HG02852 (cell line): Measurements from ENCODE around the gene DNAJC21.

Source experiments
- ATAC-seq: cut with Tn5 transposase; IDR thresholded peaks from one replicate; pipeline ENCODE4 v1.9.1; 2021; ENCODE audit warnings: mild to moderate bottlenecking, moderate library complexity; ENCODE audit not compliant: unreplicated experiment

The DNAJC21 gene

GRCh38 chr5:34929134-34929719, at the start of gene DNAJC21:
Gene DNAJC21 (plus strand): TSS chr5:34929559. CDS start chr5:34929820, 261 bp downstream.
- ATAC-seq, result peak; percentile 82

GRCh38 chr5:34881246-34881645, 48.1 kb upstream of the DNAJC21 start:
- no peak for ATAC-seq

GRCh38 chr5:34886392-34887119, 42.8 kb upstream of the DNAJC21 start:
- no peak for ATAC-seq

GRCh38 chr5:34889394-34889793, 40.0 kb upstream of the DNAJC21 start:
- ATAC-seq, result no peak

- no peak for ATAC-seq
Observed at GRCh38 chr5:34891981-34892380, 37.4 kb upstream of the DNAJC21 start.

GRCh38 chr5:34892414-34892813, 36.9 kb upstream of the DNAJC21 start:
- ATAC-seq, result no peak

GRCh38 chr5:34894716-34895115, 34.6 kb upstream of the DNAJC21 start:
- no peak for ATAC-seq

- no peak for ATAC-seq
Observed at GRCh38 chr5:34895641-34896419, 33.5 kb upstream of the DNAJC21 start.

GRCh38 chr5:34897646-34898045, 31.7 kb upstream of the DNAJC21 start:
- no peak for ATAC-seq

- peak; percentile 92 for ATAC-seq
Observed at GRCh38 chr5:34898258-34898895, 31.0 kb upstream of the DNAJC21 start.

GRCh38 chr5:34899066-34899465, 30.3 kb upstream of the DNAJC21 start:
- no peak for ATAC-seq

- no peak for ATAC-seq
Observed at GRCh38 chr5:34900652-34901051, 28.7 kb upstream of the DNAJC21 start.

GRCh38 chr5:34903260-34903659, 26.1 kb upstream of the DNAJC21 start:
- no peak for ATAC-seq

- ATAC-seq, result no peak
Observed at GRCh38 chr5:34905564-34905963, 23.8 kb upstream of the DNAJC21 start.

- ATAC-seq, result no peak
Observed at GRCh38 chr5:34913072-34913471, 16.3 kb upstream of the DNAJC21 start.

- peak; percentile 14 for ATAC-seq
Observed at GRCh38 chr5:34914671-34915138, 14.7 kb upstream of the DNAJC21 start.

GRCh38 chr5:34915139-34915855, 14.1 kb upstream of the DNAJC21 start, which contains the start of the genes BRIX1 and RAD1:
Gene BRIX1 (plus strand): TSS chr5:34915711. CDS start chr5:34915739, 28 bp downstream.
Gene RAD1 (minus strand): TSS chr5:34915504. CDS start chr5:34914892, 612 bp downstream.
- ATAC-seq, result peak; percentile 98

- ATAC-seq, result peak; percentile 3
Observed at GRCh38 chr5:34915856-34916192, 13.5 kb upstream of the DNAJC21 start.

- no peak for ATAC-seq
Observed at GRCh38 chr5:34916518-34916917, 12.8 kb upstream of the DNAJC21 start.

GRCh38 chr5:34918025-34918424, 11.3 kb upstream of the DNAJC21 start:
- no peak for ATAC-seq
